ENCODE data around the gene DLX1. TPM values are rescaled to one million over a fixed set of nuclear protein-coding genes. Genes with fewer than 3 reads are reported as not detected.

Gene DLX1
- total and polyA plus RNA-seq, 9 of the 15 experiments (the other 6 are each of a cell fraction or from before 2014, with no cell fraction given): 1.9 to 26.2 (median 9.6) TPM

DNA sequence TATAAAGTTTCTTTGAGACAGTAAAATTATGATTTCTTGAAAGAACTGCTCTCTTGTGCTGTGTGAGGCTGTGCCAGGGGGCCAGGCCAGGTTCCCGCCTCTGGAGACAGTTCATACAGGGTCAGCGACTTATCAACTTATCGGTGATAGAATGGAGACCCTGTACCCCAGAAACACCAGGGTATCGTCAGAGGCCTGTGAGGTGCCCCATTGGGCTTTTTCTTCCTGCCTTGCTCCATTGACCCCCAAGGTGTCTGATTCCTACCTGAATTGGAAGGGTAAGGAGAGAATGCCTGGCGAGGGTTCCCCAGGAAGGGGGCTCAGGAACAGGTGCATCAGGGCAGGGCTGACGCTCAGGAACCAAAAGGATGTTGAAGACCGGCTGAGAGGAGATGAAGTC, 4.3 kb downstream of the DLX1 start (continued):
- TF ChIP-seq, protein P1, sequence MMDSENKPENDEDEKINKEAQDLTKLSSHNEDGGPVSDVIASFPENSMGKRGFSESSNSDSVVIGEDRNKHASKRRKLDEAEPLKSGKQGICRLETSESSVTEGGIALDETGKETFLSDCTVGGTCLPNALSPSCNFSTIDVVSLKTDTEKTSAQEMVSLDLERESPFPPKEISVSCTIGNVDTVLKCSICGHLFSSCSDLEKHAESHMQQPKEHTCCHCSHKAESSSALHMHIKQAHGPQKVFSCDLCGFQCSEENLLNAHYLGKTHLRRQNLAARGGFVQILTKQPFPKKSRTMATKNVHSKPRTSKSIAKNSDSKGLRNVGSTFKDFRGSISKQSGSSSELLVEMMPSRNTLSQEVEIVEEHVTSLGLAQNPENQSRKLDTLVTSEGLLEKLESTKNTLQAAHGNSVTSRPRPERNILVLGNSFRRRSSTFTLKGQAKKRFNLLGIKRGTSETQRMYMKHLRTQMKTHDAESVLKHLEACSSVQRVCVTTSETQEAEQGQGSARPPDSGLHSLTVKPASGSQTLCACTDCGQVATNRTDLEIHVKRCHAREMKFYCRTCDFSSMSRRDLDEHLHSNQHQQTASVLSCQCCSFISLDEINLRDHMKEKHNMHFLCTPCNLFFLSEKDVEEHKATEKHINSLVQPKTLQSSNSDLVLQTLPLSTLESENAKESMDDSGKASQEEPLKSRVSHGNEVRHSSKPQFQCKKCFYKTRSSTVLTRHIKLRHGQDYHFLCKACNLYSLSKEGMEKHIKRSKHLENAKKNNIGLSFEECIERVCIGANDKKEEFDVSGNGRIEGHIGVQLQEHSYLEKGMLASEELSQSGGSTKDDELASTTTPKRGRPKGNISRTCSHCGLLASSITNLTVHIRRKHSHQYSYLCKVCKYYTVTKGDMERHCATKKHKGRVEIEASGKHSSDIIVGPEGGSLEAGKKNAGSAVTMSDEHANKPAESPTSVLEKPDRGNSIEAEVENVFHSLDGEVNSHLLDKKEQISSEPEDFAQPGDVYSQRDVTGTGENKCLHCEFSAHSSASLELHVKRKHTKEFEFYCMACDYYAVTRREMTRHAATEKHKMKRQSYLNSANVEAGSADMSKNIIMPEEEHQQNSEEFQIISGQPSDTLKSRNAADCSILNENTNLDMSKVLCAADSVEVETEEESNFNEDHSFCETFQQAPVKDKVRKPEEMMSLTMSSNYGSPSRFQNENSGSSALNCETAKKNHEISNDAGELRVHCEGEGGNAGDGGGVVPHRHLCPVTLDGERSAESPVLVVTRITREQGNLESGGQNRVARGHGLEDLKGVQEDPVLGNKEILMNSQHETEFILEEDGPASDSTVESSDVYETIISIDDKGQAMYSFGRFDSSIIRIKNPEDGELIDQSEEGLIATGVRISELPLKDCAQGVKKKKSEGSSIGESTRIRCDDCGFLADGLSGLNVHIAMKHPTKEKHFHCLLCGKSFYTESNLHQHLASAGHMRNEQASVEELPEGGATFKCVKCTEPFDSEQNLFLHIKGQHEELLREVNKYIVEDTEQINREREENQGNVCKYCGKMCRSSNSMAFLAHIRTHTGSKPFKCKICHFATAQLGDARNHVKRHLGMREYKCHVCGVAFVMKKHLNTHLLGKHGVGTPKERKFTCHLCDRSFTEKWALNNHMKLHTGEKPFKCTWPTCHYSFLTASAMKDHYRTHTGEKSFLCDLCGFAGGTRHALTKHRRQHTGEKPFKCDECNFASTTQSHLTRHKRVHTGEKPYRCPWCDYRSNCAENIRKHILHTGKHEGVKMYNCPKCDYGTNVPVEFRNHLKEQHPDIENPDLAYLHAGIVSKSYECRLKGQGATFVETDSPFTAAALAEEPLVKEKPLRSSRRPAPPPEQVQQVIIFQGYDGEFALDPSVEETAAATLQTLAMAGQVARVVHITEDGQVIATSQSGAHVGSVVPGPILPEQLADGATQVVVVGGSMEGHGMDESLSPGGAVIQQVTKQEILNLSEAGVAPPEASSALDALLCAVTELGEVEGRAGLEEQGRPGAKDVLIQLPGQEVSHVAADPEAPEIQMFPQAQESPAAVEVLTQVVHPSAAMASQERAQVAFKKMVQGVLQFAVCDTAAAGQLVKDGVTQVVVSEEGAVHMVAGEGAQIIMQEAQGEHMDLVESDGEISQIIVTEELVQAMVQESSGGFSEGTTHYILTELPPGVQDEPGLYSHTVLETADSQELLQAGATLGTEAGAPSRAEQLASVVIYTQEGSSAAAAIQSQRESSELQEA (IDR thresholded peaks at IDR 0.05; ENCODE audit: low read depth): no peak
- no peak for TF ChIP-seq CBX3 (IDR thresholded peaks at IDR 0.05; ENCODE audit: borderline replicate concordance in 1 of 2, low read length in 2 of 2)

Data from K562 (cell line).